ENCODE data around the gene DDX54.

Gene DDX54

GRCh38 chr12:113165521-113166450 is 19.5 kb downstream of the DDX54 start:
- no peak for DNase-seq (ENCODE audit: low read depth in 2 of 3, low spot score in 2 of 3)

- no peak for DNase-seq (ENCODE audit: low read depth in 2 of 3, low spot score in 2 of 3)
Observed at GRCh38 chr12:113164014-113164413, 21.3 kb downstream of the DDX54 start.

- DNase-seq (ENCODE audit: low read depth in 2 of 3, low spot score in 2 of 3) = no peak
Observed at GRCh38 chr12:113163030-113163360, 22.3 kb downstream of the DDX54 start.

GRCh38 chr12:113162102-113163029 is 22.9 kb downstream of the DDX54 start:
- DNase-seq (ENCODE audit: low read depth in 2 of 3, low spot score in 2 of 3) = no peak

- no peak for DNase-seq (ENCODE audit: low read depth in 2 of 3, low spot score in 2 of 3)
Observed at GRCh38 chr12:113161415-113162016, 23.8 kb downstream of the DDX54 start.

- no peak for DNase-seq (ENCODE audit: low read depth in 2 of 3, low spot score in 2 of 3)
Observed at GRCh38 chr12:113159937-113160336, 25.3 kb downstream of the DDX54 start.

GRCh38 chr12:113158439-113159203 is 26.7 kb downstream of the DDX54 start:
- DNase-seq (ENCODE audit: low read depth in 2 of 3, low spot score in 2 of 3) = no peak

- no peak for DNase-seq (ENCODE audit: low read depth in 2 of 3, low spot score in 2 of 3)
Observed at GRCh38 chr12:113157218-113157859, 27.9 kb downstream of the DDX54 start.

GRCh38 chr12:113155646-113156045 is 29.6 kb downstream of the DDX54 start:
- DNase-seq (ENCODE audit: low read depth in 2 of 3, low spot score in 2 of 3) = no peak

GRCh38 chr12:113155060-113155459 is 30.2 kb downstream of the DDX54 start:
- no peak for DNase-seq (ENCODE audit: low read depth in 2 of 3, low spot score in 2 of 3)

- no peak for DNase-seq (ENCODE audit: low read depth in 2 of 3, low spot score in 2 of 3)
Observed at GRCh38 chr12:113154351-113154973, 30.8 kb downstream of the DDX54 start.

- no peak for DNase-seq (ENCODE audit: low read depth in 2 of 3, low spot score in 2 of 3)
Observed at GRCh38 chr12:113152835-113153814, 32.2 kb downstream of the DDX54 start.

- no peak for DNase-seq (ENCODE audit: low read depth in 2 of 3, low spot score in 2 of 3)
Observed at GRCh38 chr12:113152196-113152834, 33.0 kb downstream of the DDX54 start.

GRCh38 chr12:113151655-113152054 is 33.6 kb downstream of the DDX54 start:
- DNase-seq (ENCODE audit: low read depth in 2 of 3, low spot score in 2 of 3) = no peak

- DNase-seq (ENCODE audit: low read depth in 2 of 3, low spot score in 2 of 3) = no peak
Observed at GRCh38 chr12:113149361-113150150, 35.7 kb downstream of the DDX54 start, which contains the start of gene CFAP73. TSS of gene CFAP73 (plus strand) at chr12:113149724. CDS start at chr12:113149858, 134 bp downstream.

GRCh38 chr12:113146999-113147398 is 38.3 kb downstream of the DDX54 start:
- DNase-seq (ENCODE audit: low read depth in 2 of 3, low spot score in 2 of 3) = no peak
